HG03521 (cell line): ENCODE measurements around the gene PALLD.
"Not testable (repeated sequence)": the region's sequence is repeated elsewhere in the genome, so short reads cannot be mapped to it uniquely, and the experiment has no call there.

Source experiments
- ATAC-seq: cut with Tn5 transposase; IDR thresholded peaks from one replicate; pipeline ENCODE4 v1.9.1; 2021; ENCODE audit warnings: mild to moderate bottlenecking, moderate library complexity; ENCODE audit not compliant: unreplicated experiment

PALLD gene

DNA sequence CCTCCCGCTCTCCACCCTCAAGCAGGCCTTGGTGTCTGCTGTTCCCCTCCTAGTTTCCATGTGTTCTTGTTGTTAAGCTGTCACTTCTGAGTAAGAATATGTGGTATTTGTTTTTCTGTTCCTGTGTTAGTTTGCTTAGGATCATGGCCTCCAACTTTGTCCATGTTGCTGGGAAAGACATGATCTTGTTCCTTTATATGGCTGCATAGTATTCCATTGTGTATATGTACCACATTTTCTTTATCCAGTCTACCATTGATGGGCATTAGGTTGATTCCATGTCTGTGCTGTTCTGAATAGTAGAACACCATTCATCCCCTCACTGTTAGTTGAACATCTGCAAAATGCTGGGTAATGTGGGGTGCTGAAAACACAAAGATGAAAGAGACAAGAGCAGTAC lies 222.9 kb downstream of the PALLD start:
- no peak for ATAC-seq

GRCh38 chr4:168720396-168720900 lies 223.6 kb downstream of the PALLD start:
- no peak for ATAC-seq

DNA sequence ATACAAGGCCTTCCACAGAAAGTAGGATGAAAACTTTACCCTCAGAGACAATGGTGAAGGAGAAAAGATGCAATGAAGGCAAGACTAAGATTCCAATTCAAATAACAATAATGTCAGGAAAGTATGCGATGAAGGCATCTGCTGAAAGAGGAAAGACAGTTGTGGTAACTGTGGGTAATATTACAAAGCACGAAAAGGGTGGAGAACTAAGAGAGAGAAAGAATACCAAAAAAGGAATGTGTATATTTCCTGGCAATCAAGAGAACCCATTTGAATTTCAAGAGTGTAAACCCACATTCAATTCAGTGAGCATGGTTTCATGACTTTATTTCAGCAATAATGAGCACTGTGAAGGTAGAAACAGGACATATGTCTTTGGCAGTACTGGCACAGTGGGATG lies 225.5 kb downstream of the PALLD start:
- no peak for ATAC-seq

GRCh38 chr4:168723020-168723419 lies 226.2 kb downstream of the PALLD start:
- no peak for ATAC-seq

DNA sequence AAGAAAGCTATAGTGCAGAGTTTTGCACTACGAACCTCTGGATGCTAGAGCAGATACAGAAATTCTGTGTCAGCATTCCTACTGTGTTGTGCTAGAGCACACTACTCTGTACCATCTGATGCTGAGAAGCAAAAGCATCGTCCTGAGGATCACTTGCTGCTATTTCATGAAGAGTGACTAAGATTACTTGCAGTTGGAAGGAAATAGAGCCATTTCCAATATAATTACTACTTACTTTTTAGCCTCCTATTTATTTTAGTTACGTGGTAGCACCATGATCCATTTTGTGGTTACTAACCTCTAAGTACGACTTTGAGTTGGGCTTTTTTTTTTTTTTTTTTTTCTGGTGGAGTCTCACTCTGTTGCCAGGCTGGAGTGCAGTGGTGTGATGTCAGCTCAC lies 226.7 kb downstream of the PALLD start:
- no peak for ATAC-seq

DNA sequence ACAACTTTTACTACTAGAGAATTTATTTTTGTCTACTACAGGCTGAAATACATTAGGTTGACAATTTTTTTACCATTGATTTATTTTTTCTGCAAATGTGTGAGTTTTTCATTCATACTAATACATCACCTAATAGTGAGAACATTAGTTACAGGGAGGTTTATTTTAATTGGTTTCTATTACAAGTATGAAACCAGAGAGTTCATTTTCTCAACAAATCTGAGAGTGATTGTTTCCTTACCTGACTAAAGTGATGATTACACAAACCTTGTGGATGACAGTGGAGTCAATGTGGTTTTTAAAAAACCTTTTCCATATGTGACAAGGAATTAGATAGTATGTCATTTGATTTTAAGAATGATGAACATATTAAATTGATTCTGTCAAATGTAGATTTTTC lies 227.4 kb downstream of the PALLD start:
- ATAC-seq, result no peak

DNA sequence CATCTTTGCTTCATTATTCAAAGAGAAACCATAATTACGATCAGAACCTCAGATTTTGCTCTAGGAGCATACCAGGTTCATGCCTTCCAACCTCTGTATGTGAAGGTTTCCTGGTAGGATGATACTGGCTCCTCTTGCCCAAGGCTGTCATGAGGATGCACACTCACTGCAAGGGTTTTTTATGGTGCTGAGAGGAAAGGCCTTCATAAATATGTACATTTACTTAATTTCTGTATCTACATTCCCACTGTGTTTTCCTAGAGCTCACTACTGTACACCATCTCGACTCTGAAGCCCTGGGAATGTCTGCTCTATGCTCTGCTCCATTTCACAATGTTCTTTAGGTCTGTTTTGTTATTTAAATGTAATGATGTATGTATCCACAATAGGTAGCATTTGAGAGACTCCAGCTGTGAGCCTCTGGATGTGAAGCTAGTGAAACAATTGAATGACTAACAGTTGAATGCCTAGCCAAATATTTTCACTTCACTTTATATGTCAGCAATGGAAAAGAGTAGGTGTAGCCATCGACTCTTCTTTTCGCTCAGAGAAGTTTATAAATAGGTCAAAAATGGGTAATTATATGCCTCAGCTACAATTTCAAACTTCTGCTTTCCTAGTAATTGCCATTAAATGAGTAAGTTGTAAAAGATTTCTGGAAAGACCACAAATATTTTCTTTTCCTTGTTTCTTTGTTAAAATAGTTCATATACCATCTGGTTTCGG lies 228.0 kb downstream of the PALLD start:
- no peak for ATAC-seq

GRCh38 chr4:168725930-168726329 lies 229.1 kb downstream of the PALLD start:
- ATAC-seq, result no peak

- ATAC-seq, result not testable (repeated sequence)
Measured at GRCh38 chr4:168727181-168727580, 230.3 kb downstream of the PALLD start.

DNA sequence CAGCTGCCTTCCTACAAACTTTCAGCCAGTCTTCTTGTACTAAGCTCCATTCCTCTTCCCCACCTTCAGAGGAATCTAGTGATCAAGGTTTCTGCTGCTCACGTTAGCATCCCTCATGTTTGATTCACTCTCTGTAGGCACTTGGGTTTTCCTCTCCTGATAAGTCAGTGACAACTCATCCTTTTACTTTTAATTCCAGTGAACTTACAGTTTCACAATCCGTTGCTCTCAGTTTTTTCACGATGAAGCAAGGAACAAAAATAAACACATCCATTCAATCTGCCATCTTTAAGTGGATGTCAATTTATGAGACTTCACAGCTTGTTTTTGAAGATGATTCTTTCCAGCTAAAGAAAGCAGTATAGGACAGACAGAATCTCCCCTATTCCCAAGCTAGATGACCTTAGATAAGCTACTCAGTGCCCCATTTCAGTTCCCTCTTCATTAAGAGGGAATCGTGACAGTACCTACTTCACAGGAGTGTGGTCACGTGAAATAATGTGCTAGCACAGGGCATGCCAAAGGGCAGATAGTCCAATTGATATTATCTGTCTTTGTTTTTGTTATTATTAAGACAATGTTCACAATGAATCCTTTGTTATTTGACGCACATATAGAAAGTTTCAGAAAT lies 234.3 kb downstream of the PALLD start:
- no peak for ATAC-seq

- ATAC-seq, result no peak
Measured at GRCh38 chr4:168731706-168732414, 235.0 kb downstream of the PALLD start.

GRCh38 chr4:168732714-168733113 lies 235.9 kb downstream of the PALLD start:
- ATAC-seq, result no peak

DNA sequence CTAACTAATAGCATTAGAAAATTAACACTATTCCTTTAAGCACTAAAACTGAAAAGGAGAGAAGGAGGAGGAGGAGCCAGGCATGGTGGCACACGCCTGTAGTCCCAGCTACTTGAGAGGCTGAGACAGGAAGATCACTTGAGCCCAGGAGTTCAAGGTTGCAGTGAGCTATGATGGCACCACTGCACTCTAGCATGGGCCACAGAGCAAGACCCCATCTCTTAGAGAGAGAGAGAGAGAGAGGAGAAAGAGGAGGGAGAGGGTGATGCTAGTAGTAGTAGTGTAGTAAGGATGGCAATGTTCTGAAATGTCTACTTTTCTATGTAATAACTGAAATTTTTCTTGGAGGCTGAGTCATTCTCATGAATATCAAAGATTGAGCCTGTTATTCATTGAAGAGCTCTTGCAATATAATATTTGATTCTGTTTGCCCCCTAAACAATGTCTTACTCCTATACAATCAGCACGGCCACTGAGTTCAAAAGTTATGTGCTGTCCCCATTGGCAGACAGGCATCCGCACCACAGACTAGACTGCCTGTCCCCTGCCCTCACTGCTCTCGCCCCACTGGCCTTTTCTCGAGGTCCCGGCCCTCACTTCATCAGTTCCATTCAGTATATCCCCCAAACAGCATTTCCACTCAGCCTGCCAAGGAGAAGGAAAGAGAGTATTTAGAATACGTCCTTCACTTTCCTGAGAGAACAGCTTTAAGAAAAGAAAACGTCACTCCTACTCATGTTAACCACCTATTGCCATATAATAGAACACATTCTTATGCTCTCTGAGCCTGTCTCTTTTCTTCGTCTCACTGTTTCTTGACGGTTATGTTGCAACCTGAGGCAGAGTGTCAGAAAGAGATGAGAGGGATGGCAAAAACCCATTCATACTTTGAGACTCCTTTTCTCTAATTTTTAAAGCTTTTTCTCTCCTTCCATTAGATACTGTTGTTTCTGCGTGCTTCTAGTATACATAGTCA lies 238.1 kb downstream of the PALLD start:
- ATAC-seq, result no peak

- ATAC-seq, result no peak
Measured at GRCh38 chr4:168735735-168736134, 238.9 kb downstream of the PALLD start.

DNA sequence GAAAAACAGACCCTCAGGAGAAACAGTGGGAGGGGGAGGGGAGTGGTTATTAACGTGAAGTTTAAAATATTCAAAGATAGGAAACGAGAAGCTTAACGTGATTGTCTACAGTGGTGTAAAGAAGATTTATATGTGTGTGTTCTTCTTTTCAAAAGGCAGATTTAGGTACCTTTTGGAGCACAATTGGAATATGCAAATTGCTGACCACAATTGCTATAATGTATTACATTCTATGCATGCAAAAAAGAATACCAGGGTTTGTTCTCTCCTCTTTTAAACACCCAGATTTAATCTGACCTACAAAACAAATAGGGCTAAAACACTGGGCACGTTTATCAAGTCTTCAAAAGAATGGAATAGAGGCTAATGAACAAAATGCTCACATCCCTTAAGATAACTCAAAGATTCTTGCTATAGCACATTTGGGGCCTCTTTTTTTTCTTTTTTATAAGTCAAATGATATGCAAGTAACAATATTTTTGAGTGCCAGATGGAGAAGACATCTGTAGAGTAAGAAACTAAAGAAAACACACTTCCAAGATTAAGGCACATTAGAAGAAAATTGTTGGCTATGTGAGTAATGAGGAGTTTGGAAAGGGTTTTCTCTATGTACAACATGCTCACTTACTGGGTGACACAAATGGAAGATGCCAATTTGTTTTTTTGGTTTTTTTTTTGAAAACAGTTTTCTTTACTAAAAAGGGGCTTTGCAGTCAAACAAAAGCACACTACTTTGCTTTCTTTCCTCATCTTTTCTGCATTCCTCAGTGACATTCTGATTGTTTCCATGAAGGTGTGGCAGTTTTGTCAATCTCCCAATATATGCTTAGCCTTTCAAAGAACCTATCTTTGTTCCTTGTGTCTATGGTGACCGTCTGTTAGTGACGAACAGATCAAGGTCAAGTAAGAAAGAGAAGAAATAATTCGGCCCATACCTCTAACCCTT lies 240.3 kb downstream of the PALLD start:
- no peak for ATAC-seq

DNA sequence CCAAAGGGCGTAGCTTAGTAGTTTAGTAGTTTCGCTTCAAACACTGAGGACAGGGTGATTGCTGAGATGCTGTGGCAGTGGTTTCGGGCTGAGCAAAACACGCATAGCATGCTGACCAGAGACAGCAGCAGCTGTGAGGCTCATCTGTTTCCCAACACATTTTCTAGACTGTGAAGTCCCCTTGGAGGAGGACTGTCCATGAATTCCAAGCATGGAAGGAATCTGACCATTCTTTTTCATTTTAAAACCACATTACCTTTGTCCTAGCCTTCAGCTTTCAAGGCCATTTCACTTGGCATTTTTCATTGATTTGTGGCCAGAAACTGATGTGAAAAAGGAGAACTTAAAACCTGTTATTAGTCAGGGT lies 240.9 kb downstream of the PALLD start:
- no peak for ATAC-seq

GRCh38 chr4:168739886-168740285 lies 243.0 kb downstream of the PALLD start:
- ATAC-seq, result no peak

DNA sequence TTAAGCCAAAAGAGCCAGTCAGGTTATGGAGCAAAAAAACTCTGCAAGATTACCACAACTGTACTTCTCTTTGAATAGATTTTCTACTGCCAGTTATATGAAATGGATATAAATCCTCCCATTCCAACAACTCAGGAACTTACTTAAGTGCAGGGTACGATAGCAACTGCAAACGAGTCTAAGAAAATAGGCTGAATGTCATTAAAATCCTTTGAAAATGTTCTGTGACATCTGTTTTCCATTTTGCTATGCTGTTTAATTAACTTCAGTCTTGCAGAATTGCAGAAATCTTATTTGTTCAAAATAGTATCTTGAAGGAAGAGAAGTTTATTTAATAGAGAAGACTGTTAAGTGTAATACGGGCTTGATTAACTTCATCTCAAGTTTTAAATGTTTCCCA lies 243.8 kb downstream of the PALLD start:
- no peak for ATAC-seq

- ATAC-seq, result no peak
Measured at GRCh38 chr4:168741281-168742173, 244.7 kb downstream of the PALLD start.
